ENCODE data around the gene RPS6KA2.

DNA sequence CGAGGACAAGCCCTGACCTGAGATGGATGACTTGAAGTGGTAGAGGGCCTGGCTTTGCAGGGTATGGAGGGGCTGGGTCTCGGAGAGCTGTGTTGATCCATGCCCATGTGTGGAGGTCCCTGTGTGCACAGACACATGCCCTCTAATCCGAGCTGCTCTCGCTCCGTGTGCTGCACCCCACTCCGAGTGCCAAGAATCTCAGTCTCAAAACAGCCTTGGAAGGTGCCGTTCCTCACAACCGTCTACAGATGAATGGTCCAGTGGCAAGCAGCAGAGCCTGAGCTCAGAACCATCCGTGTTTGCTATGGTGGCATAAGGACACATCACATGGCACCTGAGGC lies 133.0 kb downstream of the RPS6KA2 start:
- TF ChIP-seq POLR2AphosphoS5 (IDR thresholded peaks at IDR 0.05; ENCODE audit: borderline replicate concordance, low read depth, low read length) (no peak), EZH2 (IDR thresholded peaks at IDR 0.05) (no peak), FOXP2 (optimal IDR thresholded peaks at IDR 0.05; ENCODE audit: control extremely low read depth, extremely low read length, insufficient read depth) (no peak)

Measured in SK-N-MC (cell line).